ENCODE results near the gene ALDH7A1.
"Not testable (repeated sequence)": the region's sequence is repeated elsewhere in the genome, so short reads cannot be mapped to it uniquely, and the experiment has no call there.

ALDH7A1 gene

DNA sequence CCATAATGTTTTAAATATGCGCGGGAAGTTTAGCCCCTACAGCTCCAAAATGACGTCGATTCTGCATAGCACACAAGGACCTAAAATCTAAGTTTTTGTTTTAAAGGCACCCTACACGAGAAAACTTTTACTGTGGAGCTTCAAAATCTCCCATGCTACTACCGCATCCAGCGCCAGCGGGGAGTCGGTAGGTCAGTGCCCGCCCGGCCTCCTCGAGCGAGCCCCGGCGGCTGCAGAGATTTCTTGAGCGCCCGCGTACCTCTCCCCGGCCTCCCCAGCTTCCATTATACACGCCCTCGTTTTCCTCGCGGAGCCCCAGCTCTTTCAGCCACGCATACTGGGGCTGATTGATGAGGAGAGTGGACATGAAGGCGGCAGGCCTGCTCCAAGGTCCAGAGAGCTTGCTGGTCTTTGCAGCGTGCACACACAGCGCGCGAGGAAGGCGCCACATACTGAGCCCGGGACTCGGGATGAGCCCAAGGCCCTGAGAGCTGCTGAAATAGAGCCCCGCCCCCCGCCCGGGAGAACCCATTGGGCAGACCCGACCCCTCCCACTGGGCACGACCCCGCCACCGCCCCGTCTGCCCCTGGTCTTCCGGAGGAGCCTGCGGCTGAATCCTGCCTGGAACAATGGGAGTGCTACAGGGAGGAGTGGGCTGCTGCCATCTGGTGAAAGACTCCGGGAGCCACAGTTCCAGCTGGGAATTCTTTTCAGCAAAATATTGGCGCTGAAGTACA lies at the start of gene ALDH7A1:
Gene ALDH7A1, minus strand, starts transcription at position 472 of the 738 bp plus-strand sequence. Its CDS starts 21 bp downstream, at position 451.
- DNase-seq, result peak; percentile 88

DNA sequence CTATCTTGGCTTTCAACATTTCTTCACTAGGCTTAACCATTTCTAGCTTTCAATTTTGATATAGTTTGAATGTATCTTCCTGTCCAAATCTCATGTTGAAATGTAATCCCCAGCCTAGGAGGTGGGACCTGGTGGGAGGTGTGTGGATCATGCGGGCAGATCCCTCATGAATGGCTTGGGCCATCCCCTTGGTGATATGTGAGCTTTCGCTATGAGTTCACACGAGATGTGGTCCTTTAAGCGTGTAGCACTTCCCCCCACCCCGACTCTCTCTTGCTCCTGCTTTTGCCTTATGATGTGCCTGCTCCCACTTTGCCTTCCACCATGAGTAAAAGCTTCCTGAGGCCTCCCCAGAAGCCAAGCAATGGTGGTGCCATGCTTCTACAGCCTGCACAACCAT lies 46.4 kb upstream of the ALDH7A1 start:
- DNase-seq, result no peak

DNA sequence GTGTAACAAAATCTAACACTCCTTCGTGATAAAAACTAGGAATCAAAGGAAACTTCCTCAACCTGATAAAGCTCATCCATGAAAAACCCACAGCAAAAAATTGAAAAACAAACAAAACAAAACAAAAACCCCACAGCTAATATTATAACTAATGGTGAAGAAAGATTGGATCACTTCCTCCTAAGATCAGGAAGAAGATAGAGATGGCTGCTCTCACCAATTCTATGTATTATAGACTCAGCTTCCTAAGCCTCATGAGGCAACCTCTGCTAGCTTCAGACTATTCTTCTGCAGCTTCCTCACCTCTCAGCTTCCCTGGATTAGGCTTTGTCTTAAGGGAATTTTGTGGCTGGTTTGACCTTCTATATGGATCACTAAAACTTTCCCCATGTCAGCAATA lies 45.8 kb upstream of the ALDH7A1 start:
- peak; percentile 11 for DNase-seq

DNA sequence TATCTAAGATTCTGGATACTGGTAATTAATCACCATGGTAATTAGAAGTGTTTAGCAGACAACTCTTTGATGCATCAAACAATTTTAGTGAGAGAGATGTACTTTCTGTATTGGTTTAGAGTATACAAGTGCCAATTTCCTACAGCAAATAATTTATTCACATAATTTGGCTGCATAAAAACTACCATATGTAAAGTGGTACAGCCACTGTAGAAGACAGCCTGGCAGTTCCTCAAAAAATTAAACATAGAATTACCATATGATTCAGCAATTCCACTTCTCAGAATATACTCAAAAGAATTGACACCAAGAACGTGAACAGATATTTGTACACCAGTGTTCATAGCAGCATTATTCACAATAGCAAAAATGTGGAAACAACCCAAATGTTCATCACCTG lies 41.9 kb upstream of the ALDH7A1 start:
- no peak for DNase-seq

DNA sequence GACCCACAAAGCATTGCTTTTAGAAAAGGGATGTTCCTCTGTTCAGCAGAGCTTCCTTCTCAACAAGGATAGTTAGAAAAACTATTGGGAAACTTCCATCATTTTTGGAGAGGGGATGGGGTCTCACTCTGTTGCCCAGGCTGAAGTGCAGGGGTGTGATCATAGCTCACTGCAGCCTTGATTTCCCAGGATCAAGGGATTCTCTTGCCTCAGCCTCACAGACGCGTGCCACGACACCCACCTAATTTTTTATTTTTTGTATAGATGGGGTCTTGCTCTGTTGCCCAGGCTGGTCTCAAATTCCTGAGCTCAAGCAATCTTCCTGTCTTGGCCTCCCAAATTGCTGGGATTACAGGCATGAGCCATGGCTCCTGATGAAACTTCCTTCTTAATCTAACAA lies 40.6 kb upstream of the ALDH7A1 start:
- DNase-seq, result no peak

DNA sequence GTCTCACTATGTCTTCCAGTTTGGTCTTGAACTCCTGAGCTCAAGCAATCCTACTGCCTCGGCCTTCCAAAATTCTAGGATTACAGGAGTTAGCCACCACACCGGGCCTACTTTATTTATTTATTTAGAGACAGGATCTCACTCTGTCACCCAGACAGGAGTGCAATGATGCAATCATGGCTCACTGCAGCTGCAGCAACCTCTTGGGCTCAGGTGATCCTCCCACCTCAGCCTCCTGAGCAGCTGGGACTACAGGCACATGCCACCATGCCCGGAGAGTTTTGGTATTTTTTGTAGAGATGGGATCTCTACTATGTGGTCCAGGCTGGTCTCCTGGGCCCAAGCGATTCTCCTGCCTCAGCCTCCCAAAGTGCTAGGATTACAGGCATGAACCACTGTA lies 38.5 kb upstream of the ALDH7A1 start:
- DNase-seq, result no peak

DNA sequence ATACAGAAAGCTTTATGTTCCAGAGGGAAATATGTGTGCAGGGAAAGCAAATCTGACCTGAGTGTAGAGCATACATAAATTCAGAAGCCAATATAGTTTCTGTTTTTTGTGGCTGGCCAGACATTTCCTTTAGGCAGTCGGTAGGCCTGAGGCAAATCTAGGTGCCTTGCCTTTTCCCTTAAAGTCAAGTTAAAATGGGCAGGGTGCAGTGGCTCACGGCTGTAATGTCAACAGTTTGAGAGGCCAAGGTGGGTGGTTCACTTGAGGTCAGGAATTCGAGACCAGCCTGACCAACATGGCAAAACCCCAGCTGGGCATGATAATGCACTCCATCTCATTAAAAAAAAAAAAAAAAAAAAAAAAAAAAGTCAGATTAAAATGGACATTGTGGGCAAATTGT lies 36.9 kb upstream of the ALDH7A1 start:
- no peak for DNase-seq

DNA sequence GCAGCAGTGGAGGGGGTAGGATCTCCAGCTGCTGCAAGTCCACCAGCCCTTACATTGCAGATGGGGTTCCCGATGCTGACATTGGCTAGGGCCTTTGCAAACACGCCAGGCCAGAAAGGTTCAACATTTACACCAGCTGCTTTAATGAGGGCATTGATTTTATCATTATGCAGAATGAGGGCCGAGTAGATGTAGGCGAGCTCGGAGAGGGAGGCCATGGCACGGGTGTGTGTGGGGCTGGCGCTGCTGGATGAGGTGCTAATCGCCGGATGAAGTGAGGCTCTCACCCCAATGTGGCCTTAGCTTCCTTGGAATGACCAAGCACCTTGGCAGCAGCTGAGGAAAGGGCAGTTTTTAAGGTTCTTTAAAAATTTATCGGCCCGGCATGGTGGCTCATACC lies 33.1 kb upstream of the ALDH7A1 start:
- DNase-seq, result no peak

DNA sequence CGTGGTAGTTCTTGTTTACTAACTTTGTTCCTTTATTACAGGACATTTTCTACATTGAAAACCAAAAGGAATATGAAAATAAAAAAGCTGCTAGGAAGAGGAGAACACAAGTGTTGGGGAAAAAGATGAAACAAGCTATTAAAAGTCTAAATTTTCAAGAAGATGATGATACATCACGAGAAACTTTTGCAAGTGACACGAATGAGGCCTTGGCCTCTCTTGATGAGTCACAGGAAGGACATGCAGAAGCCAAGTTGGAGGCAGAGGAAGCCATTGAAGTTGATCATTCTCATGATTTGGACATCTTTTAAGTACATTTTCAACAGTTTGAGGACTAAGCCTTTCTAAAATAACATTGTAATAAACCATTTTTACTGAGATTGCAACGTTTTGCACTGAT lies 29.5 kb upstream of the ALDH7A1 start:
- no peak for DNase-seq

DNA sequence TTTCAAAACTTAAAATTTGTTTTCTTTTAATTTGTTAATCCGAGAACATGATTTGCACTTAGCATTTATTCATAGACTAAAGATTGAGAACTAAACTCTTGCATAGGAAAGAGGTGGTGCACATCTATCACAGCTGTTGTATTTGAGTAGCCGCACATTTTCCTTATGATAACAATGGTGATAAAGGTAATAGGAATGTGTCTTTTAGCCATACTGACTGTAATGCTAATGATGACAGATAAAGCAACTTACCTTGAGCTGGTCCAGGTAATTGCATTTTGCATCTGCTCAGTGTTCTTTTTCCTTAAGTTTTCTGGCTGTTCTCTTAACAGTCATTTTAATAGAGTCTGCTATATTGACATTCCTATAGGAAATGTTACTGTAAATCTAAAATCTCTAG lies 24.8 kb upstream of the ALDH7A1 start:
- no peak for DNase-seq

DNA sequence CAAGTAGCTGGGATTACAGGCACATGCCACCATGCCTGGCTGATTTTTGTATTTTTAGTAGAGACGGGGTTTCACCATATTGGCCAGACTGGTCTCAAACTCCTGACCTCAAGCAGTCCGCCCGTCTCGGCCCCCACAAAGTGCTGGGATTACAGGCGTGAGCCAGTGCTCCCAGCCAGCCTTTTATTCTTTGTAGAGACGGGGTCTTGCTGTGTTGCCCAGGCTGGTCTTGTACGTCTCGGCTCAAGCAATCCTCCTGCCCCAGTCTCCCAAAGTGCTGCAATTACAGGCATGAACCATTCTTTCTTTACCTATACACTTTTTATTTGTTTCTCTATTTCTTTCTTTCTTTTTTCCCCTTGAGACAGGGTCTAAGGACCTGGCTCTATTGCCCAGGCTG lies 22.6 kb upstream of the ALDH7A1 start:
- DNase-seq, result not testable (repeated sequence)

DNA sequence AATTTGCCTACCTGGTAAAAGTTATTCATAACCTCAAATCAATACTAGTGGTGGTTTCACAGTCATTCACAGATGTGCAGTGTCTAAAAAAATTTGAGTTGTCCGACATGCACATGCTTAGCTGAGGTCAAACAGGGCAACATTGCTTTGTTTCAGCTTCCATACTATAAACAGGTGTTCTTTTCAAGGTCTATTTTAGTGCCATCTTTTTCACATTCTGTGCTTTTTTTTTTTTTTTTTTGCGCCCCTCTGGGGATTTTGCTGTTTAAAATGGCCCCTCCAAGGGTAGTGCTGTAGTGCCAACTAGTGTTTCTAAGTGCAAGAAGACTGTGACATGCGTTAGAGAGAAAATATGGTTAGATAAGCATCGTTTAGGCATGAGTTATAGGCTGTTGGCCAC lies 20.3 kb upstream of the ALDH7A1 start:
- no peak for DNase-seq

DNA sequence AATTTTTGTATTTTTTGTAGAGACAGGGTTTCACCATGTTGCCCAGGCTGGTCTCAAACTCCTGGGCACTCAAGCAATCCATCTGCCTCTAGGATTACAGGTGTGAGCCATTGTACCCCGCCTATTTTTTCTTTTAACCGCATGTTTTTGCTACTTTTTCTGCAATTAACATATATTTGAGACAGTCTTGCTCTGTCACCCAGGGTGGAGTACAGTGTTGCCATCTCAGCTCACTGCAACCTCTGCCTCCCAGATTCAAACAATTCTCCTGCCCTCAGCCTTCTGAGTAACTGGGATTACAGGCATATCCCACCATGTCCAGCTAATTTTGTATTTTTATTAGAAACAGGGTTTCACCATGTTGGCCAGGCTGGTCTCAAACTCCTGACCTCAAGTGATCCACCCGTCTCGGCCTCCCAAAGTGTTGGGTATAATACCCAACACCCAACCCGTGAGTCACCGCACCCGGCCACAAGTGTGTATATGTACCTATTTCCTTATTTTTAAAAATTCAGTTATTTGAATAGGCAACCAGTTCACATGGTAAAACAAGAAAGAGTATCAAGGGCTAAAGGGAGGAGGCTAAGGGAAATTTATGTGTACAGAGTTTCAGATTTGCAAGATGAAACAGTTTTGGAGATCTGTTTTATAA lies 19.0 kb upstream of the ALDH7A1 start:
- DNase-seq, result no peak

DNA sequence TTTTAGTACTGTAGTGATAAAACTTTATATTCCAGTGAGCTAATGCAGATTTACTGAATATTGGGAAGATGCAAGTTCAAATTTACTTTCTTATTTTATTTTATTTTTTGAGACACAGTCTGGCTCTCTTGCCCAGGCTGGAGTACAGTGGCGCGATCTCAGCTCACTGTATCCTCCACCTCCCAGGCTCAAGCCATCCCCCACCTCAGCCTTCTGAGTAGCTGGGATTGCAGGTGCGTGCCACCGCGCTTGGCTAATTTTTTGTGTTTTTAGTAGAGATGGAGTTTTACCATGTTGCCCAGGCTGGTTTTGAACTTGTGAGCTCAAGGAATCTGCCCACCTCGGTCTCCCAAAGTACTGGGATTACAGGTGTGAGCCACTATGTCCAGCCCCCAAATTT lies 15.6 kb upstream of the ALDH7A1 start:
- no peak for DNase-seq

DNA sequence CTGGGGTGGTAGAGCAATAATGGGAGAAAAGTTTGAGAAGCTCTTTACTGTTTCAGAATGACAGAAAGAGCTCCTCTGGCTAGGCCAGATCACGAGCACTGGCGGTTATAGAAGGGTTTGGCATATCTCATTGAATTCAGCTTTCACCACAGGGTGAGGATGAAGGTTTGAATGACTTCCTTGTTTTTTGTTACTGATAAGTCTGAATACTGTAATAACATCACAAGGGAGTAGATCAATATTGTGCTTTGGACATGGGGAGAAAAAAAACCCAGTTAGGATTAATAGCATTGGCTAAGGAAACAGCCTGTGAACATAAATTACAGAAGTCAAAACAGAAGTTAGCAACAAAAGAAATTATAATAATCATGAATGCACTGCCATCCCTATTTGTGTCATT lies 15.1 kb upstream of the ALDH7A1 start:
- DNase-seq, result peak; percentile 52

DNA sequence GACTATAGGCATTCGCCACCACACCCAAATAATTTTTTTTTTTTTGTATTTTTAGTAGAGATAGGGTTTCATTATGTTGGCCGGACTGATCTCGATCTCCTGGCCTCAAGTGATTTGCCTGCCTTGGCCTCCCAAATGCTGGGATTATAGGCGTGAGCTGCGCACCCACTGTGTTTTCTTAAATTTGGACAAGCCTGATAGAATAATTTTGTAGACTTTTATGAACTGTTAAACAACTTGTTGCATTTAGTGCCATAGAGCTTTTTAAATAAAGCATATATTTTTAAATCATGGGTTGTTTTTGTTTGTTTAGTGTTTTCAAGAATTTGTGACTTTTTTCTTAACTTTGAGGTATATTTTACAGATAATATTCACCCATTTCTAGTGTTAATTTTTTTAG lies 10.5 kb upstream of the ALDH7A1 start:
- DNase-seq, result no peak

DNA sequence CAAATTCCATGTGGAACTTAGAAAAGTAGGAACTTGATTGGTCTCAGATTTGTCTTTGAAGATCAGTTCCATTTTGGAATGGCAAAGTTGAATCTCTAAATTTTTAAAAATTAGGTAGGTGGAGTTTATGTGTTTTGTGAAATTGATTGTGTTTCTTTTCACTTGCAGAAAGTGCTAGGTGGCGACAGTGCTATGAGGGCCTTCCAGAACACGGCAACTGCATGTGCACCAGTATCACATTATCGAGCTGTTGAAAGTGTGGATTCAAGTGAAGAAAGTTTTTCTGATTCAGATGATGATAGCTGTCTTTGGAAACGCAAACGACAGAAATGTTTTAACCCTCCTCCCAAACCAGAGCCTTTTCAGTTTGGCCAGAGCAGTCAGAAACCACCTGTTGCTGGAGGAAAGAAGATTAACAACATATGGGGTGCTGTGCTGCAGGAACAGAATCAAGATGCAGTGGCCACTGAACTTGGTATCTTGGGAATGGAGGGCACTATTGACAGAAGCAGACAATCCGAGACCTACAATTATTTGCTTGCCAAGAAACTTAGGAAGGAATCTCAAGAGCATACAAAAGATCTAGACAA lies 8.5 kb upstream of the ALDH7A1 start:
- DNase-seq, result no peak

DNA sequence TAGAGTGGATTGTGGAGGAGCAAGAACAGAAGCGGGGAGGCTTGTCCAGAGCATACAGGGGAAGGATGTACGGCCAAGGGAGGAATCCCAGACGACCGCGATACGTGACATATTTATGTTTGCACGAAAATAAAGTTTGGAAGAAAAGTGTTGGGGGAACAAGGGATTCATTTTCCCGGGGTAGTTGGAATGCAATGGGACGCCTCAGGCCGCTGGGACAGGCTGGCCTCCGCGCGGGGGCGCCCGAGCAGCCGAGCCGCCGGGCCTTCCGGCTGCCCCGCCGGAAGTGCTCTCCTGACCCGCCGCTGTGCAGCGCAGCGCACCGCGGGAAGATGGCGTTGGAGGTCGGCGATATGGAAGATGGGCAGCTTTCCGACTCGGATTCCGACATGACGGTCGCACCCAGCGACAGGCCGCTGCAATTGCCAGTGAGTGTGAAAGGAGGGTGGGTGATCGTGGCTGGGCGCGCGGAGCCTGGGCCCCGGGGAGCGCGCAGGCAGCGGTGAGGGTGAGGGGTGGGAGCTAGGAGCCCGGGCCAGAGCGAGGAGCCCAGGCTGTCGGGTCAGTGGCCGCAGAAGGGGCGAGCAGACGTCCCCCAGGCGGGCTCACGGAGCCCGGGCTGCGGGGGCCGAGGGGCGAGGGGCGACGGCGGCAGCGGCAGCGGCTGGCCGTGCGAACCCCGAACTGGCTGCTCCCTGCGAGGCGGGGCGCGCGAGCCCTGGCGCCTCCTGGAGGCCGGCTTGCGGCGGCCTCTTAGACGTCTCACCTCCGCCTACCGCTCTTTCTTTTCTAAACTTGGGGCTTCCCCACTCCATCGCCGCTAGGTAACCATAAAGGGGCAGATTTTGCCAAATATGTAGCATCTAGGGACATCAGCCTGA lies 5.9 kb upstream of the ALDH7A1 start, which contains the start of gene PHAX:
Gene PHAX, plus strand, starts transcription at position 317 of the 881 bp plus-strand sequence. Its CDS starts 16 bp downstream, at position 333.
- peak; percentile 93 for DNase-seq

DNA sequence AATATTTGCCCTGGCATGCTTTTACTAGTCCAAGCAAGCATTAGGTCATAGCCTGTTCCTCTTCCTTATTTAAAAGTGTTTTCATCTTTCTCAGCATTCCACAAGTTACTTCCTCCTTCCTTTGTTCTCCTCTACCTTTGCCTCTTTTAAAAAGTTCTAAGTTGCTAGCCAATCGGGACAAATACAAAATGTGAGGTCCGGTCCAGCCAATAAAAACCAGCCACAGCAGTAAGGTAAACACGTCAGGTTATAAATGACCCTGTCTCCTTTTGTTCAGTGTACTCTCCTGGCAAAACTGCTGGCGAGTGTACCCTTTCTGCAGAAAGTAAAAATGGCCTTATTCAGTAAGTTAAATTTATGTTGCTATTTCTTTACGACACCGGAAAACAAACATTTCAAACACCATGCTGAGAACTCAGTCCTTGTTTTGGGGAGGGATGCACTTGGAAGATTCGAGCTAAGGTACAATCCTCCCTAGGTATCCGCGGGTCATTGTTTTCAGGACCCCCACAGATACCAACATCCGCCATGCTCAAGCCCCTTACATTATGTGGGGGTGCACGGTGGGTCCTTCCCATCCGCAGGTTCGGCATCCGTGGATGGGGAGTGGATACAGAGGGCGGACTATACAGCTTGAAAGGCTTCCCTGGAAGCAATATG lies 5.1 kb upstream of the ALDH7A1 start:
- peak; percentile 11 for DNase-seq

DNA sequence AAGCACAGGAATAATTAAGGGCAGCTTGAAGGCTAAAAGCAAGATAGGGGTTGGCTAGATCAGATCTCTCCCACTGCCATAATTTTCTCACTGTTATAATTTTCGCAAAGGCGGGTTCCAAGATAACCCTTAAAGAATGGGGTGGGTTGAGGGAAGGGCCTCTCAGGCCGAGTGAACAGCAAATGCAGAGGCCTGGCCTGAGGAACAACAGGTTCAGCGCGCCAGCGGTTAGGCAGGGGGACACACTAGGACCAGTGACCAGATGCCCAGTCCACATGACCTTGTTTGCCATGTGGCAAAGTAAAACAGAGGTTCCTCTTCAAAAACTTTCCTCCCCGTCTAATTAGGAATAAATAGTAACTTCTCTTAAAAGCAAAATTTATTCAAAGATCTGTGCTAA lies 4.5 kb upstream of the ALDH7A1 start:
- DNase-seq, result no peak

DNA sequence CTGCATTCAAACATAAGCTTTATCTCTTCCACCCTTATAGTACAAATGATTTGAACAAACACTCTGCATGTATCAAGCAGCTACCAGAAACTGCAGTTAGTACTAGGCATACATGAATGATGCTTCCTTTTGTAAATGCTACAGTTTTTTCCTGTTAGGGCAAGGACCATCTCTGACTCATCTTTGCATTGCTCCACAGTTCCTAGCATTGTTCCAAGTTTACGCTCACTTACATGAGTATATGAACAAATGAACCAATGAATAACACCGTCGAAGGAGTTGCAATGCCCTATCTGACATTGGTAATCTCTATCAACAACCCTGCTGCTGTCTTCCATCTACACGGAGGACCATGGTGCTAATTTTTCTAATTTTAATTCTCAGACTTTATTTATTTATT lies 2.1 kb upstream of the ALDH7A1 start:
- no peak for DNase-seq

DNA sequence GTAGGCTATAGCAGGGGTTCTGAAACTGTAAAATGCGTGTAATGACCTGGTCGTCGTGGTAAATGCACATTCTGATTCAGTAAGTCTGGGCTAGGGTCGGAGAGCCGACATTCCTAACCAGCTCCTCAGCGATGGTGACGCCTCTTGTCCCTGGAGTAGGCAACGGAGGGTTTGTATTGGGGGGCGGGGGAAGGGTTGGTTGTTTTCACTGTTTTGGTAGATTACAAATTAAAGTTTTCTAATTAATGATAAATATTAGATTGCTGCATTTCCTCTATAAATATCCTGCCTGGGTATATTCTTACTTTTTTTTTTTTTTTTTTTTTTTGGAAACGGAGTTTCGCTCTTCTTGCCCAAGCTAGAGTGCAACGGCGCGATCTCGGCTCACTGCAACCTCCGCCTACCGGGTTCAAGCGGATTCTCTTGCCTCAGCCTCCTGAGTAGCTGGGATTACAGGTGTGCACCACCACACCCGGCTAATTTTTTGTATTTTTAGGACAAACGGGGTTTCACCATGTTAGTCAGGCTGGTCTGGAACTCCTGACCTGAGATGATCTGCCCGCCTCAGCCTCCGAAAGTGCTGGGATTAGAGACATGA lies 566 bp upstream of the ALDH7A1 start:
- no peak for DNase-seq

All from hematopoietic multipotent progenitor cell treated with erythropoietin and hydrocortisone succinate and interleukin-3 and kit ligand, for 4 days (in vitro differentiated cells).